ENCODE results near the gene DYNLT1.
A peak's percentile ranks its signal among the peaks of the same experiment; 100 is the strongest.
"Not testable (repeated sequence)": the region's sequence is repeated elsewhere in the genome, so short reads cannot be mapped to it uniquely, and the experiment has no call there.

DYNLT1 gene

GRCh38 chr6:158621694-158622544, 22.6 kb downstream of the DYNLT1 start:
- DNase-seq, result no peak

GRCh38 chr6:158620963-158621693, 23.4 kb downstream of the DYNLT1 start:
- DNase-seq, result no peak

GRCh38 chr6:158619922-158620801, 24.4 kb downstream of the DYNLT1 start:
- DNase-seq, result no peak

- not testable (repeated sequence) for DNase-seq
These were observed 26.3 kb downstream of the DYNLT1 start for GRCh38 chr6:158618289-158618688.

- not testable (repeated sequence) for DNase-seq
These were observed 29.9 kb downstream of the DYNLT1 start for GRCh38 chr6:158614606-158615005.

- DNase-seq, result no peak
These were observed 32.8 kb downstream of the DYNLT1 start for GRCh38 chr6:158611541-158612370.

- no peak for DNase-seq
These were observed 33.5 kb downstream of the DYNLT1 start for GRCh38 chr6:158611039-158611438.

- no peak for DNase-seq
These were observed 34.1 kb downstream of the DYNLT1 start for GRCh38 chr6:158610319-158610968.

GRCh38 chr6:158609455-158610155, 34.9 kb downstream of the DYNLT1 start:
- DNase-seq, result no peak

GRCh38 chr6:158608221-158608620, 36.3 kb downstream of the DYNLT1 start:
- DNase-seq, result no peak

- no peak for DNase-seq
These were observed 37.0 kb downstream of the DYNLT1 start for GRCh38 chr6:158607411-158608170.

- DNase-seq, result no peak
These were observed 37.6 kb downstream of the DYNLT1 start for GRCh38 chr6:158606935-158607334.

GRCh38 chr6:158606011-158606410, 38.5 kb downstream of the DYNLT1 start:
- not testable (repeated sequence) for DNase-seq

GRCh38 chr6:158605266-158605878, 39.2 kb downstream of the DYNLT1 start:
- DNase-seq, result peak; percentile 66 to 71

GRCh38 chr6:158604048-158604406, 40.5 kb downstream of the DYNLT1 start:
- DNase-seq, result no peak

- DNase-seq, result no peak
These were observed 41.1 kb downstream of the DYNLT1 start for GRCh38 chr6:158603261-158604047.

GRCh38 chr6:158599635-158600034, 44.9 kb downstream of the DYNLT1 start:
- DNase-seq, result no peak

GRCh38 chr6:158597565-158597964, 47.0 kb downstream of the DYNLT1 start:
- DNase-seq, result no peak

- DNase-seq, result no peak
These were observed 47.7 kb downstream of the DYNLT1 start for GRCh38 chr6:158596861-158597260.
